ENCODE measurements around the gene CLDN12. TPM values are rescaled to one million over a fixed set of nuclear protein-coding genes. Genes with fewer than 3 reads are reported as not detected.

Gene CLDN12
- total and polyA plus RNA-seq, 2 of the 13 experiments (the other 11 are each of a cell fraction or from before 2014, with no cell fraction given): 44.1 to 114 TPM

- TF ChIP-seq ZFAT (CRISPR knock-in tag; conservative IDR thresholded peaks at IDR 0.05) (no peak), ZBTB7B (CRISPR knock-in tag; IDR thresholded peaks at IDR 0.05) (peak; percentile 66), NCOR1 (IDR thresholded peaks at IDR 0.05; ENCODE audit: borderline replicate concordance, low read length) (peak; percentile 56; the same call in 1 of the 2 replicates), FOXK2 (IDR thresholded peaks at IDR 0.05) (no peak), KDM3A (CRISPR knock-in tag; IDR thresholded peaks at IDR 0.05; ENCODE audit: low read depth) (no peak), PCBP1 (IDR thresholded peaks at IDR 0.05; ENCODE audit: borderline replicate concordance, low read depth, low read length) (no peak), RFXANK (CRISPR knock-in tag; IDR thresholded peaks at IDR 0.05) (peak; percentile 84), ATM (IDR thresholded peaks at IDR 0.05; ENCODE audit: borderline replicate concordance) (no peak), RBM22 (optimal IDR thresholded peaks at IDR 0.05; ENCODE audit: low read length) (no peak), MBNL3 (CRISPR knock-in tag; conservative IDR thresholded peaks at IDR 0.05) (no peak), CC2D1A (CRISPR knock-in tag; IDR thresholded peaks at IDR 0.05) (no peak), HOXD1 (CRISPR knock-in tag; IDR thresholded peaks at IDR 0.05) (no peak; the same call in 1 of the 2 replicates), DBP (CRISPR knock-in tag; IDR thresholded peaks at IDR 0.05; ENCODE audit: not compliant biosample characterization) (peak; percentile 33), ZNF569 (CRISPR knock-in tag; IDR thresholded peaks at IDR 0.05; ENCODE audit: borderline replicate concordance) (peak; percentile 58; the same call in 1 of the 2 replicates), SP140L (CRISPR knock-in tag; IDR thresholded peaks at IDR 0.05; ENCODE audit: borderline replicate concordance) (peak; percentile 38; the same call in 1 of the 2 replicates), AKAP8 (CRISPR knock-in tag; IDR thresholded peaks at IDR 0.05) (no peak), HBP1 (CRISPR knock-in tag; IDR thresholded peaks at IDR 0.05; ENCODE audit: low read depth) (peak; percentile 36; the same call in 1 of the 2 replicates), ISL2 (CRISPR knock-in tag; IDR thresholded peaks at IDR 0.05) (no peak; the same call in 1 of the 2 replicates), ZNF318 (CRISPR knock-in tag; IDR thresholded peaks at IDR 0.05) (no peak), PAX8 (CRISPR knock-in tag; IDR thresholded peaks at IDR 0.05; ENCODE audit: borderline replicate concordance) (peak; percentile 48; the same call in 1 of the 2 replicates)
Observed at GRCh38 chr7:90403174-90404113, at the start of gene CLDN12 (continued).

All from HepG2 (cell line).